ENCODE results near the gene MRPL52. TPM values are rescaled to one million over a fixed set of nuclear protein-coding genes. Genes with fewer than 3 reads are reported as not detected.

The MRPL52 gene
- total and polyA plus RNA-seq, 2 of the 13 experiments (the other 11 are each of a cell fraction or from before 2014, with no cell fraction given): 118 to 329 TPM

DNA sequence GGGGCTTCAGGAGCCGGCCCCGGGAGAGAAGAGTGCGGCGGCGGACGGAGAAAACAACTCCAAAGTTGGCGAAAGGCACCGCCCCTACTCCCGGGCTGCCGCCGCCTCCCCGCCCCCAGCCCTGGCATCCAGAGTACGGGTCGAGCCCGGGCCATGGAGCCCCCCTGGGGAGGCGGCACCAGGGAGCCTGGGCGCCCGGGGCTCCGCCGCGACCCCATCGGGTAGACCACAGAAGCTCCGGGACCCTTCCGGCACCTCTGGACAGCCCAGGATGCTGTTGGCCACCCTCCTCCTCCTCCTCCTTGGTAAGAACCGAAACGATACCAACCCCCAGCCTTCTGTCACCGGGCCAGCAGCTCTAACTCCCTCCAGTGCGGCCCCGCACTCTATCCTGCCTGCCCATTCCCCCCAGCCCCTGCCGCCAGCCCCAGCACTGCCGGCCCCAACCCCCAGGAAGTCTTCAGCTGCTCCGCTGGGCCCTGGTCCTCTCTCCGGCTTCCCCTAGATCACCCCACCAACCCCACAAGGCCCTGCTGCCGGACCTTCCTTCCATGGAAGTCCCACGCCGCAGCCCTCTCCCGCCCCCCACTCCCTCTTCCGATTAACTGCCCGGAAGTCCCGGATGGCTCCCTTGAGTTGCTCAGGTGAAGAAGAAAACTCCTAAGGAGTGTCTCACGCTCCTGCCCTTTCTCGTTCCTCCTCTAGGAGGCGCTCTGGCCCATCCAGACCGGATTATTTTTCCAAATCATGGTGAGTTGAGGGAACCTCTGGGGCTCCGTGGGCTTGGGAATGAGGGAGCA, 42.5 kb downstream of the MRPL52 start (continued):
- TF ChIP-seq RAD21 (CRISPR knock-in tag; IDR thresholded peaks at IDR 0.05) (peak; percentile 68), ZNF747 (CRISPR knock-in tag; IDR thresholded peaks at IDR 0.05; ENCODE audit: borderline replicate concordance) (no peak; the same call in 1 of the 2 replicates), POLR2A (IDR thresholded peaks at IDR 0.05; ENCODE audit: insufficient read depth in 1 of 2, low read depth in 2 of 2, low read length in 2 of 2) (no peak), TEAD2 (CRISPR knock-in tag; IDR thresholded peaks at IDR 0.05) (0 out of 2 replicates have a peak, but pooled peaks have one; percentile 10), ZNF878 (CRISPR knock-in tag; IDR thresholded peaks at IDR 0.05) (peak; percentile 25; the same call in 1 of the 2 replicates), EEA1 (CRISPR knock-in tag; IDR thresholded peaks at IDR 0.05; ENCODE audit: borderline replicate concordance) (0 out of 2 replicates have a peak, but pooled peaks have one; percentile 3), ZNF781 (CRISPR knock-in tag; IDR thresholded peaks at IDR 0.05; ENCODE audit: borderline replicate concordance, not compliant biosample characterization) (peak; percentile 75), SMC3 (IDR thresholded peaks at IDR 0.05; ENCODE audit: low read length) (peak; percentile 79), CEBPB (IDR thresholded peaks at IDR 0.05; ENCODE audit: borderline replicate concordance, low read depth, low read length) (no peak), JUNB (CRISPR knock-in tag; IDR thresholded peaks at IDR 0.05; ENCODE audit: borderline replicate concordance) (no peak), MXI1 (IDR thresholded peaks at IDR 0.05; ENCODE audit: borderline replicate concordance, low read depth, low read length) (peak; percentile 36; the same call in 1 of the 3 replicates), ZNF329 (CRISPR knock-in tag; IDR thresholded peaks at IDR 0.05; ENCODE audit: low read depth) (0 out of 2 replicates have a peak, but pooled peaks have one; percentile 42), ZNF3 (CRISPR knock-in tag; IDR thresholded peaks at IDR 0.05) (peak; percentile 48), SOX6 (IDR thresholded peaks at IDR 0.05) (no peak), SOX6 (CRISPR knock-in tag; IDR thresholded peaks at IDR 0.05) (peak; percentile 53; the same call in 1 of the 2 replicates), MXD4 (CRISPR knock-in tag; IDR thresholded peaks at IDR 0.05) (no peak; the same call in none of the 2 replicates), NFE2L2 (IDR thresholded peaks at IDR 0.05; ENCODE audit: low read length) (peak; percentile 45; the same call in 1 of the 2 replicates), XRCC5 (optimal IDR thresholded peaks at IDR 0.05; ENCODE audit: low read length) (peak; percentile 99)
- TF ChIP-seq, protein P1, sequence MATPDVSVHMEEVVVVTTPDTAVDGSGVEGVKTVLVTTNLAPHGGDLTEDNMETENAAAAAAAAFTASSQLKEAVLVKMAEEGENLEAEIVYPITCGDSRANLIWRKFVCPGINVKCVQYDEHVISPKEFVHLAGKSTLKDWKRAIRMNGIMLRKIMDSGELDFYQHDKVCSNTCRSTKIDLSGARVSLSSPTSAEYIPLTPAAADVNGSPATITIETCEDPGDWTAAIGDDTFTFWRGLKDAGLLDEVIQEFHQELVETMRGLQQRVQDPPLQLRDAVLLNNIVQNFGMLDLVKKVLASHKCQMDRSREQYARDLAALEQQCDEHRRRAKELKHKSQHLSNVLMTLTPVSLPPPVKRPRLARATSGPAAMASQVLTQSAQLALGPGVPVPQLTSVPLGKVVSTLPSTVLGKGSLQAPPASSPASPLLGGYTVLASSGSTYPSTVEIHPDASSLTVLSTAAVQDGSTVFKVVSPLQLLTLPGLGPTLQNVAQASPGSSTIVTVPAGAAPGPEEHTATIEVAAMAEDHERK (CRISPR knock-in tag; IDR thresholded peaks at IDR 0.05; ENCODE audit: low read depth): no peak
- TF ChIP-seq, protein P2, sequence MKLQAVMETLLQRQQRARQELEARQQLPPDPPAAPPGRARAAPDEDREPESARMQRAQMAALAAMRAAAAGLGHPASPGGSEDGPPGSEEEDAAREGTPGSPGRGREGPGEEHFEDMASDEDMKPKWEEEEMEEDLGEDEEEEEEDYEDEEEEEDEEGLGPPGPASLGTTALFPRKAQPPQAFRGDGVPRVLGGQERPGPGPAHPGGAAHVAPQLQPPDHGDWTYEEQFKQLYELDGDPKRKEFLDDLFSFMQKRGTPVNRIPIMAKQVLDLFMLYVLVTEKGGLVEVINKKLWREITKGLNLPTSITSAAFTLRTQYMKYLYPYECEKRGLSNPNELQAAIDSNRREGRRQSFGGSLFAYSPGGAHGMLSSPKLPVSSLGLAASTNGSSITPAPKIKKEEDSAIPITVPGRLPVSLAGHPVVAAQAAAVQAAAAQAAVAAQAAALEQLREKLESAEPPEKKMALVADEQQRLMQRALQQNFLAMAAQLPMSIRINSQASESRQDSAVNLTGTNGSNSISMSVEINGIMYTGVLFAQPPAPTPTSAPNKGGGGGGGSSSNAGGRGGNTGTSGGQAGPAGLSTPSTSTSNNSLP (IDR thresholded peaks at IDR 0.05; ENCODE audit: low read depth, low read length): peak; percentile 76; the same call in 1 of the 2 replicates
- TF ChIP-seq, protein P3, sequence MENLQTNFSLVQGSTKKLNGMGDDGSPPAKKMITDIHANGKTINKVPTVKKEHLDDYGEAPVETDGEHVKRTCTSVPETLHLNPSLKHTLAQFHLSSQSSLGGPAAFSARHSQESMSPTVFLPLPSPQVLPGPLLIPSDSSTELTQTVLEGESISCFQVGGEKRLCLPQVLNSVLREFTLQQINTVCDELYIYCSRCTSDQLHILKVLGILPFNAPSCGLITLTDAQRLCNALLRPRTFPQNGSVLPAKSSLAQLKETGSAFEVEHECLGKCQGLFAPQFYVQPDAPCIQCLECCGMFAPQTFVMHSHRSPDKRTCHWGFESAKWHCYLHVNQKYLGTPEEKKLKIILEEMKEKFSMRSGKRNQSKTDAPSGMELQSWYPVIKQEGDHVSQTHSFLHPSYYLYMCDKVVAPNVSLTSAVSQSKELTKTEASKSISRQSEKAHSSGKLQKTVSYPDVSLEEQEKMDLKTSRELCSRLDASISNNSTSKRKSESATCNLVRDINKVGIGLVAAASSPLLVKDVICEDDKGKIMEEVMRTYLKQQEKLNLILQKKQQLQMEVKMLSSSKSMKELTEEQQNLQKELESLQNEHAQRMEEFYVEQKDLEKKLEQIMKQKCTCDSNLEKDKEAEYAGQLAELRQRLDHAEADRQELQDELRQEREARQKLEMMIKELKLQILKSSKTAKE (CRISPR knock-in tag; IDR thresholded peaks at IDR 0.05; ENCODE audit: borderline replicate concordance): no peak
- TF ChIP-seq, protein P4, sequence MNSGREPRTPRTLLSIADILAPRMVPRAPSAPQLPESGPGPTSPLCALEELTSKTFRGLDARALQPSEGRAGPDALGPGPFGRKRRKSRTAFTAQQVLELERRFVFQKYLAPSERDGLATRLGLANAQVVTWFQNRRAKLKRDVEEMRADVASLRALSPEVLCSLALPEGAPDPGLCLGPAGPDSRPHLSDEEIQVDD (CRISPR knock-in tag; IDR thresholded peaks at IDR 0.05; ENCODE audit: borderline replicate concordance): 0 out of 2 replicates have a peak, but pooled peaks have one; percentile 14
- TF ChIP-seq, protein P5, sequence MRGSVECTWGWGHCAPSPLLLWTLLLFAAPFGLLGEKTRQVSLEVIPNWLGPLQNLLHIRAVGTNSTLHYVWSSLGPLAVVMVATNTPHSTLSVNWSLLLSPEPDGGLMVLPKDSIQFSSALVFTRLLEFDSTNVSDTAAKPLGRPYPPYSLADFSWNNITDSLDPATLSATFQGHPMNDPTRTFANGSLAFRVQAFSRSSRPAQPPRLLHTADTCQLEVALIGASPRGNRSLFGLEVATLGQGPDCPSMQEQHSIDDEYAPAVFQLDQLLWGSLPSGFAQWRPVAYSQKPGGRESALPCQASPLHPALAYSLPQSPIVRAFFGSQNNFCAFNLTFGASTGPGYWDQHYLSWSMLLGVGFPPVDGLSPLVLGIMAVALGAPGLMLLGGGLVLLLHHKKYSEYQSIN (CRISPR knock-in tag; IDR thresholded peaks at IDR 0.05; ENCODE audit: borderline replicate concordance): no peak

Measured in HepG2 (cell line).